GM18505 (cell line): Measurements from ENCODE around the gene MRAP.
"Not testable (repeated sequence)": the region's sequence is repeated elsewhere in the genome, so short reads cannot be mapped to it uniquely, and the experiment has no call there.

ENCODE experiments used
- ATAC-seq: cut with Tn5 transposase; IDR thresholded peaks from one replicate; pipeline ENCODE4 v1.9.1; 2021; ENCODE audit not compliant: unreplicated experiment
- POLR2A ChIP-seq: IDR thresholded peaks from 4 replicates; pipeline ENCODE4 v1.6.1; 2011; ENCODE audit warnings: borderline replicate concordance; ENCODE audit not compliant: insufficient read depth, insufficient read length; ENCODE audit errors: extremely low read depth

The MRAP gene

DNA sequence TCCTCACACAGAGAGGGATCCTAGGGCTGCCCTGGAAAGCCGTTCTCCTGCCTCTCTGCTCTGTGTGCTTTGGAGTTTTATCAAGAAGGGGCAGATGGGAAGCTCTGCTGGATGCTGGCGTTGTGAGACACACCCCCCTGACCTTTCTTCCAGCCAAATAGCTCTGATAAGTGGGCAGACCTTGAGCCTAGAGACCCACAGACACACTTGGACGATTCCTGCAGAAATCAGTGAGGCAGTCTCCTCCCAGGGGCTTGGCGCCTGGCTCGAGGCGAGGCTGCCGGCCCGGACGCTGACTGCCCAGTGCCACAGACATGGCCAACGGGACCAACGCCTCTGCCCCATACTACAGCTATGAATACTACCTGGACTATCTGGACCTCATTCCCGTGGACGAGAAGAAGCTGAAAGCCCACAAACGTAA, at the start of gene MRAP:
TSS of gene MRAP (plus strand) at position 198 of the 424 bp plus-strand sequence. CDS start at position 315, 117 bp downstream.
- no peak for ATAC-seq
- no peak for TF ChIP-seq POLR2A

DNA sequence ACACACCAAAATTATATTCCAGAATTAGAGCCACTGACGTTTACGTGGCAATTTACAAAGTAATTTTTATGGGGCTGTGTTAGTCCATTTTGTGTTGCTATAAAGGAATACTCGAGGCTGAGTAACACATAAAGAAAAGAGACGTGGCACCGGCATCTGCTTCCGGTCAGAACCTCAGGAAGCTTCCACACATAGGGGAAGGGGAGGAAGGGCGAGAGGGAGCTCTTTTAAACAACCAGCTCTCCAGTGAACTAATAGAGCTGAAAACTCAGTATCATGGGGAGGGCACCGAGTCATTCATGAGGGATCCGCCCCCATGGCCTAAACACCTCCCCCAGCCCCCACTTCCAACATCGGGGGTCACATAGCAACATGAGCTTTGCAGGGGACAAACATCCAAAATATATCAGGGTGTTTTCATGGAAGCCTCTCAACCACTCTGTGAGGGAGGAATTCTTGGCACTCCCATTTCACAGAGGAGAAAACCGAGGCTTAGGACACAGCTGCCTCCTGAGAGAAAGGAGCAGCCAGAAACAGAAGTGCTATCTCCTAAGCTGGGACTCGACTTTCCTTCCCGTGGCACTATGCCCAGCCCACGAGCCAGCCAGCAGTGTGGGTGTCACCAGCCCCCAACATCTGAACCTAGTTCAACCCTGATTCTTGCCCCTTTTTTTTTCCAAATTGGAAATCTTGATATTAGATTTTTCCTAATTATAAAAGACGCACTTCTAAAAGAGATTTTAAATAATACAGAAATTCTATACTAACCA, 49.0 kb upstream of the MRAP start:
- no peak for ATAC-seq
- TF ChIP-seq POLR2A: no peak

DNA sequence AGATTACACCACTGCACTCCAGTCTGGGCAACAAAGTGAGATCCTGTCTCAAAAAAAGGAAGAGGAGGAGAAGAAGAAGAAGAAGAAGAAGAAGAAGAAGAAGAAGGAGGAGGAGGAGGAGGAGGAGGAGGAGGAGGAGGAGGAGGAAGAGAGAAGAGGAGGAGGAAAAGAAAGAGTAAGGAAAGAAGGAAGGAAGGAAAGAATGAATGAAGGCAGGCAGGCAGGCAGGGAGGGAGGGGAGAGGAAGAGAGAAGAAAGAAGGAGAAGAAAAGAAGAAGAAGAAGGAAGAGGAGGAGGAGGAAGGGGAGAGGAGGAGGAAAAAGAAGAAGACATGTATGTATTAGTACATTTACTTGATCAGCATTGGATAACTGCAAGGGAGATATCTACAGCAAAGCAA, 46.5 kb upstream of the MRAP start:
- TF ChIP-seq POLR2A: no peak

DNA sequence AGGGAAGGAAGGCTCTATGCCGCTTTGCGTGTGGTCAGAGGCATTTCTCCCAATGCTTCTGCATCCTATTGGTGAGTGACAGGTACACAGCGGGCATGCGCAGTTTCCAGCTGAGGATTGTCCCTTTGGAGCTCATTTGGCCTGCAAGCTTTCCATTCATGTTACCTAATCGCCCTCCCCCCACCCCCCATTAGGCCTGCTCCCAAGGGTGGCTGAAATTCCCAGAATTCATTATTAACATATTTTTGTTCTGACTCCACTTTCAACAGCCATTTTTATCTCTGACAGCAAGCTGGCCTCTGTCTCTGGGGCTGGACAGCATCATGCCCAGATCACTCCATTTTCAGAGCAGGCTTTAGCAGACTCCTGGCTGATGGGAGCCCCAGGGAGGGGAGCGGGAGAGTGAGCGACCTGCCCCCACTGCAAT, 45.4 kb upstream of the MRAP start:
- no peak for TF ChIP-seq POLR2A
- no peak for ATAC-seq

More for the DNA sequence above, 46.5 kb upstream of the MRAP start:
- ATAC-seq: no peak

DNA sequence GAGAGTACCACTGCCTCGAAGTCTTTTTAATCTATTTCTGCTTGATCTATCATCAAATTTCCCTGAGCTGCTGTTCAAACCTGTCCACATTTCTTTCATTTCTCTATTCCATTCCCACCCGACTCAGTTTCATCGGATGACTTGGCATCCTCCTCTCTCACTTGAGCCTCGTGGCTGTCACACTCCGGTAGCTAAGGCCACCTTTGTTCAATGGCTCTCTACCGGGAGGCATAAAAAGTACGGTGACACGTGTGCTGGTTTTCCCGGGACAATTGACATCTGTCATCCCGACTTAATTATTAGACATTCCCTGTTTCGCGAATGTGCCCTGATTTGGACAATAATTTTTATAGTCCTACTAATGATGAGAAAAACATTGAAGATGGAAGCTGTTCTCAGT, 42.4 kb upstream of the MRAP start:
- no peak for ATAC-seq
- no peak for TF ChIP-seq POLR2A

DNA sequence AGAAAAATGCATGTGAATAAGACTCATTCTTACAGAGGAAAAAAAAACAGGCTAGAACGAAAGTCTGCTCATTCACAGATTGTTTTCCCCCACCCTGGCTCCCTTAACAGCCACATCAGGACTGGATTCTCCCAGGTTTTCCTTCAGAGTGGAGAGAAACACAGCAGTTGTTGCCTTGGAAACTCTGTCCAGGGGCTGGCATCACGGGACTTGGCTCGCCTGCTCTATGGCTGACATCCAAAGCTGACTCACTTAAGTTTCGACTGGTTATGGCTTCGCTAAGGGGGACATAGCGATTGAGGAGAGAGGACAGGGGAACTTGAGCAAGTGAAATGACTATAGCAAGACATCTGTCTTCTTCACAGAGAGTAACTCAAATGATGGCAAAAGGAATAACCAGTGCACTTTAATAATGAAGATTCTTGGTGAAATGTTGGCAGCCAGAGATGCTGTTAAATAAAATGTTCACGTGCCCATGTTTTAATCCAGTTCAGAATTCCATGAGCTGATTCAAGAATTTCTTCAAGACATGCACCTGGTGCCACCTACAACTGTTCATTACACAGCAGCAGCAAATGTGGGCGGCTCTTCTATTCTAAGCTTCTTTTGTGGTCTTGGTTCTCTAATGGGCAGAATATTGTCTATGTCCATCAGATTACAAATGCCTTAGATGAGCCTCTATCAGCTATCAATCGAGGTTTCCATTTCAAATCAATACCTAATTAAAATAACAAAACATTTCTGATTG, 41.6 kb upstream of the MRAP start:
- ATAC-seq: no peak
- TF ChIP-seq POLR2A: no peak

DNA sequence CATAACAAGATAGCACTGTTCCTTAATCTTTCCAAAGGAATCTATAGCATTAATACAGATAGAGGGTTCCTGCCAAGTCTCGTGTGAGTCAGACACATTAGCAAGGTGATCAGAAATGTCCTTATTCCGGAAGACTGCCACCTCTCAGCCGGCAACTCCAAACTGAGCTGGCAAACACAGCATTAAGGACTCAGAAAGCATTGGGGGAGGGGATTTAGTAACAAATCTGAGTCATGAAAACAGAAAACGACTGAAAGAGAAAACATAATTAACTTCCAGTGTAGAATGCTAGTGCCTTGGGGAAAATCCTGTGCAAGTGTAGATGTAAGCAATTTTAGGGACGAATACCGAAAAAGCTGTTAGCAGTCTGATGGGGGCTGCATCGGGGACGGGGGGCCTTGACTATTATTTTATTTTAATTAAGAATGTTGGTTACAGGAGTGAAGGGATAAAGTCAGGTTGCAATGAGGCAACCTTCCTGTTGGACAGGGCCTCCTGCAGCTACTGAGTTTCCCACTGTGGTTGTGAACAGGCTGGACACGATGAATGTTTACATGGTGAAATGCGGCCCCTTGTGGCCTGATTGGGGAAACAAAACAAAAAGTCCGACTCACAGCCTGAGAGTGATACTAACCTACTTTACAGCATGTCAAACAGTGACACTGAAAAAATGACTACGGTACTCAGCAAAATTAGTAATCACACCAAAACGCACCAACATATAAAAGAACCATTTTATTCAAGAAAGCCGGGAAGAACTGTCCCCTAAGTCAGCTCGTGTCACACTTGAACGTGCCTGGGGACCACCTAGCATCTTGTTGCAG, 40.5 kb upstream of the MRAP start:
- TF ChIP-seq POLR2A: no peak

DNA sequence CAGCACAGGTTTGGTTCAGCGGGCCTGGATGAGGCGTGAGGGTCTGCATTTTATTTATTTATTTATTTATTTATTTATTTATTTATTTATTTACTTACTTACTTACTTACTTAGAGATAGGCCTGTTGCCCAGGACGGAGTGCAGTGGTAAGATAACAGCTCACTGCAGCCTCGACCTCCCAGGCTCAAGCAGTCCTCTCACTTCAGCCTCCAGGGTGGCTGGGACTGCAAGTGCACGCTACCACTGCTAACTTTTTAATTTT, 39.9 kb upstream of the MRAP start:
- not testable (repeated sequence) for ATAC-seq

More for the DNA sequence above, 40.5 kb upstream of the MRAP start:
- ATAC-seq: no peak

DNA sequence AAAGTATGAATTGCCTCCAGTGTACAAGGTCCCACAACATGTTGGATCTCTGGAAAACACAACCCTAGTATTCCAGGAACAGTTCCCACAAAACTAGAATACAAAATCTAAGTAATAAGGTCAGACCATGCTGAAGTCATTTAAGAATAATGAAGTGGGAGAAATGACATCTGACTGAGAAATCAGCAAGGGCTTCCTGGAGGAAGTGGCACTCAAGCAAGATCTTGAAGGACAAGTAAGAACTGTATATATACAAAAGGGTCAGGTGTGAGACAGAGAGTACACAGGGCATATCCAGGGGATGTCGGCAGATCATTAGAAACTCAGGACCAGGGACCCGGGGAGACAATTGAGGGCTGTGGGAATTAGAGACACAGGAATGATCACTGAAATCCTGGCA, 38.5 kb upstream of the MRAP start:
- TF ChIP-seq POLR2A: no peak
- no peak for ATAC-seq

DNA sequence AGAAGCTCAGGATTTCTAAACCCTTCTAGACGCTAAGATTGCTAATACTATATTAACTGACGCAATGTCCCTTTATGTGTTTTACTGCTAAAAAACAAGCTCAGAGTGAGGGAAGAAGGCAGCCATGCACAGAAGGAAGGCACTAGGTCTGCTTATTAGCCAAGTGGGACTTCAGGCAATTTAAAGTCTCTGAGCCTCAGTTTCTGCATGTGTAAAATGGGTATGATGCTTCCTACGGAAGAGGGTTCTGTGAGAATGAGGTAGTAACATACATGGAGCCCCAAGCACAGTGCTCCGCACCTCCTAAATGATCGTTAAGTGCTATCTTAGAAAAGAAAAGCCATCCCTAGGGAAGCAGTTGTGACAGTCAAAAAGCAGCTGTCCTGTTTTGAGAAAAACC, 36.7 kb upstream of the MRAP start:
- TF ChIP-seq POLR2A: no peak
- no peak for ATAC-seq

DNA sequence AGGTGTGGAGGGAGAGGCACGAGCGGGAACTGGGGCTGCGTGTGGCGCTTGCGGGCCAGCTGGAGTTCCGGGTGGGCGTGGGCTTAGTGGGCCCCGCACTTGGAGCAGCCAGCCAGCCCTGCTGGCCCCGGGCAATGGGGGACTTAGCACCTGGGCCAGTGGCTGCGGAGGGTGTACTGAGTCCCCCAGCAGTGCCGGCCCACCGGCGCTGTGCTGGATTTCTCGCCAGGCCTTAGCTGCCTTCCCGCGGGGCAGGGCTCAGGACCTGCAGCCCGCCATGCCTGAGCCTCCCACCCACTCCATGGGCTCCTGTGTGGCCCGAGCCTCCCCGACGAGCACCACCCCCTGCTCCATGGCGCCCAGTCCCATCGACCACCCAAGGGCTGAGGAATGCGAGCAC, 33.3 kb upstream of the MRAP start:
- not testable (repeated sequence) for ATAC-seq

DNA sequence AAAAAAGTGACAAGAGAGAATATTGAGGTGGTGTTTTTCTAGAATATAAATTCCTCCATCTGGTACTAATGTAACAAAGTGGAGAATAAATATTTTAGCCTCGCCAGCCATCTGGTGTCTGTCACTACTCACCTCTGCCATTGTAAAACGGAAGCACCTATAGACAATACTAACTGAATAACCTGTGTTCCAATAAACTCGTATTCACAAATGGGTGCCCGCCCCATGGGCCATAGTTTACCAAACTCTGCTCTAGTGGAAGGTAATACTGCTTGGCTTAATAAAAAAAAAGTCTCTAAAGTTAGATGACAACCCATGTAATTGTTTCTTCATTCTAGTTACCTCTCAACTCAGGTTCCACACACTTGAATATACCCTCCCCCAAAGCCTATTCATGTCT, 27.9 kb upstream of the MRAP start:
- TF ChIP-seq POLR2A: no peak
- ATAC-seq: no peak

DNA sequence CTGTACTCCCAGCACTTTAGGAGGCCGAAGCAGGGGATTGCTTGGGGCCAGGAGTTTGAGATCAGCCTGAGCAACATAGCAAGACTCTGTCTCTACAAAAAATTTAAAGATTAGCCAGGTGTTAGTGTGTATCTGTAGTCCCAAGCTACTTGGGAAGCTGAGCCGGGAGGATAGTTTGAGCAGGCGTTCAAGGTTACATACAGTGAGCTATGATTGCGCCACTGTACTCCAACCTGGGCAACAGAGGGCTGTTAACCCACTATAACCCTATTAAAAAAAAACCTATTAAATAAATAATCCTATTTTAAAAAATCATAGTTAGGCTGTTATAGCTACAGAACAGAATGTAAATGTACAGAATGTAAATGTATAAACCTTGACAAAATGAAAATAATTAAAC, 22.0 kb upstream of the MRAP start:
- no peak for ATAC-seq
- no peak for TF ChIP-seq POLR2A

DNA sequence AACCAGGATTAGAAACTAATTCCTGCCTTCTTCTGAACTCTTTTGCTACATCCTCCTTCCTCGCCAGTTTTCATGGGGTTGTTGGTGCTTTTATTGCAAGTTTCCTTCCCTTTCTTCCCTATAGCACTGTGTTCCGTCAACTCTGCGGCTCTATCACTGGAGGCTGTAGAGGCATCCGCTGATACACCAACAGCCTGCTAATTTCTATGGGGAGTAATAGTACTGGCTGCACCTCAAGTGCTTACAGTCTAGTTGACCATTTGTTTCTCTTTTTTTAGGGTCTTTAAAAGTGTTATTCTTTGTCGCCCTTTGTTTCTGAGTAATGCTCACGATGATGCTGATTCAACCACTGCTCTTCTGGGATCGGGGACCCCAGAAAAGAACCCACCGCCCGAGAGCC, 20.6 kb upstream of the MRAP start:
- no peak for ATAC-seq
- no peak for TF ChIP-seq POLR2A
